PFSK-1 (cell line): Measurements from ENCODE around the gene MAML2.

Experiments used
- FOXP2 ChIP-seq: optimal IDR thresholded peaks from 2 replicates; pipeline ENCODE3; 2011; ENCODE audit warnings: borderline replicate concordance, control low read depth, inconsistent platforms; ENCODE audit not compliant: insufficient read depth; ENCODE audit errors: extremely low read length, extremely low read depth
- POLR2AphosphoS5 ChIP-seq: IDR thresholded peaks from 2 replicates; pipeline ENCODE4 v1.6.1; 2012; ENCODE audit warnings: low read depth, mild to moderate bottlenecking, control low read depth, low read length, moderate library complexity
- SIN3A ChIP-seq: IDR thresholded peaks from 2 replicates; pipeline ENCODE4 v1.6.1; 2012; ENCODE audit warnings: mild to moderate bottlenecking, low read length, moderate library complexity, borderline replicate concordance; ENCODE audit not compliant: insufficient read depth
- TAF1 ChIP-seq: IDR thresholded peaks from 2 replicates; pipeline ENCODE4 v1.6.1; 2012; ENCODE audit warnings: low read length, control low read depth, borderline replicate concordance; ENCODE audit not compliant: insufficient read depth
- TF ChIP-seq, protein P1 (sequence below), 2 experiments: IDR thresholded peaks; 2 replicates each; pipeline versions ENCODE4 v1.6.1 to v1.8.0; 2011 to 2012; ENCODE audit warnings: low read depth in 2 of 2, low read length in 2 of 2, control low read depth in 1 of 2, inconsistent platforms in 1 of 2, mild to moderate bottlenecking in 1 of 2, moderate library complexity in 1 of 2; ENCODE audit not compliant: insufficient read depth in 1 of 2

MAML2 gene

DNA sequence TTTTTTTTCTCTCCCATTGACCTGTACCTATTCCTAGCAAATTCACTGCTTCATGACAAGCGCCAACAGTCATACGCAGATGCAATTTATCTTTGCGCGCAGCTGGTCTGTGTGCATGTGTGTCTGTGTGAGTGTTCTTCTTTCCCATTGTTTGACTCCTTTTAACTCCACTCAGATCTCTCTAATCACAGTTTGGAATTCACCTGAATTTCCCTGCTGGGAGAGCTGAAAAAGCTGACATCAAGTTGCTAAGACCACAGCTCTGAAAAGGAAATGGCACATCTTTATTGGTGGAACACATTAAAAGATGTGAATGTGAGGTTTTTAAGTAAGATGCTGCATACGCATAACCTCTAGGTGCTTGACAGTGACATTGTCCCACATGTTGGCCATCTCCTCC lies 231.7 kb downstream of the MAML2 start:
- TF ChIP-seq, protein P1, sequence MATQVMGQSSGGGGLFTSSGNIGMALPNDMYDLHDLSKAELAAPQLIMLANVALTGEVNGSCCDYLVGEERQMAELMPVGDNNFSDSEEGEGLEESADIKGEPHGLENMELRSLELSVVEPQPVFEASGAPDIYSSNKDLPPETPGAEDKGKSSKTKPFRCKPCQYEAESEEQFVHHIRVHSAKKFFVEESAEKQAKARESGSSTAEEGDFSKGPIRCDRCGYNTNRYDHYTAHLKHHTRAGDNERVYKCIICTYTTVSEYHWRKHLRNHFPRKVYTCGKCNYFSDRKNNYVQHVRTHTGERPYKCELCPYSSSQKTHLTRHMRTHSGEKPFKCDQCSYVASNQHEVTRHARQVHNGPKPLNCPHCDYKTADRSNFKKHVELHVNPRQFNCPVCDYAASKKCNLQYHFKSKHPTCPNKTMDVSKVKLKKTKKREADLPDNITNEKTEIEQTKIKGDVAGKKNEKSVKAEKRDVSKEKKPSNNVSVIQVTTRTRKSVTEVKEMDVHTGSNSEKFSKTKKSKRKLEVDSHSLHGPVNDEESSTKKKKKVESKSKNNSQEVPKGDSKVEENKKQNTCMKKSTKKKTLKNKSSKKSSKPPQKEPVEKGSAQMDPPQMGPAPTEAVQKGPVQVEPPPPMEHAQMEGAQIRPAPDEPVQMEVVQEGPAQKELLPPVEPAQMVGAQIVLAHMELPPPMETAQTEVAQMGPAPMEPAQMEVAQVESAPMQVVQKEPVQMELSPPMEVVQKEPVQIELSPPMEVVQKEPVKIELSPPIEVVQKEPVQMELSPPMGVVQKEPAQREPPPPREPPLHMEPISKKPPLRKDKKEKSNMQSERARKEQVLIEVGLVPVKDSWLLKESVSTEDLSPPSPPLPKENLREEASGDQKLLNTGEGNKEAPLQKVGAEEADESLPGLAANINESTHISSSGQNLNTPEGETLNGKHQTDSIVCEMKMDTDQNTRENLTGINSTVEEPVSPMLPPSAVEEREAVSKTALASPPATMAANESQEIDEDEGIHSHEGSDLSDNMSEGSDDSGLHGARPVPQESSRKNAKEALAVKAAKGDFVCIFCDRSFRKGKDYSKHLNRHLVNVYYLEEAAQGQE (IDR thresholded peaks at IDR 0.05; ENCODE audit: insufficient read depth in 1 of 2, low read depth in 2 of 2, low read length in 2 of 2), result no peak
- TF ChIP-seq FOXP2, result no peak
- TF ChIP-seq TAF1, result no peak
- no peak for TF ChIP-seq SIN3A
- TF ChIP-seq POLR2AphosphoS5, result no peak

DNA sequence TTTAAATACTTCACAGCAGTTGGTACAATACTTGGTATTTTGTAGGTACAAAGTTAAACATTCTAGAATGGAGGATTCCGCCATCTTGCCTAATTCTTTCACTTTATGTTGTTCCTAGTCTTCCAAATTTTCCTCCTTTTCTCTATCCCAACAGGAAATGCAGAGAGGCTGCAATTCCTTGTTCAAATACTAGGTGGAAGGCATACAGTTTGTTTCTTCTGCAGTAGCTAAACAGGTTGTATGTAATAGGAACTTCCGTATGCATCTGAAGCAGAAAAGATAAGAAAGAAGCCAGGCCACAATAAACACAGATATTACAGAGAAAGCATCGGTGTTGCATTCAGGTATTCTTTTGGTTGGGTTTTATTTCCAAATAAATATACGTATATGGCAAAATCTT lies 232.7 kb downstream of the MAML2 start:
- TF ChIP-seq FOXP2 (no peak), TAF1 (no peak), POLR2AphosphoS5 (no peak), SIN3A (no peak)
- TF ChIP-seq, protein P1 (IDR thresholded peaks at IDR 0.05; ENCODE audit: insufficient read depth in 1 of 2, low read depth in 2 of 2, low read length in 2 of 2), result no peak

DNA sequence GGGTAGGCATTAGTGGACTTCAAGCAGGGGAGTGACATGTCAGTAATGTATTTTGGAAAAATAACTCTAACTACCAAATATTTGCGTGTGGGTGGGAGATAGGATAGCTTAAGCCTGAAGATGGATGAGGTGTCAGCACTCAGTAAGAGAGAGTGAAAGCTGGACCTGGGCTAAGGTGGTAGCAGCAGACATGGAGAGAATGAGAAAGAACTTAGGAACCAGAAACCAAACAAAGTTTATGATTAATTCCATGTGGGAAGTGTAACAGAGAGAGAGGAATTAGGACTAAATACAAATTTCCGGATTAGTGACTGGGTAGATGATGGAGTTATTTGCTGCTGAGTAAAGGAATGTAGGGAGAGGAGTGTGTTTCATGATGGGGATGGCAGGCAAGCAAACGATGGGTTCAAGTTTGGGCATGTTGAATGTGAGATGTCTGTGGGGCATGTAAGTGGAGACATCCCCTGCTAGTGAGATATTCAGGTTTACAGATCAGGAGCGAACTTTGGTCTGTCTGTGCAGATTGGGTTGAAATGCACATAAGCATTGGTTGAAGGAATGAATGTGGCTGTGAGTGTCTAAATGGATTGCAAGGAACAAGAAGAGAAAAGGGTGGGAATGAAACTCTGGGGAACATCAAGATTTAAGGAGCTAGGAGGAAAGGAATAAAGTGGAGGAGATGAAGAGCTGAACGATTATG lies 233.5 kb downstream of the MAML2 start:
- TF ChIP-seq, protein P1 (IDR thresholded peaks at IDR 0.05; ENCODE audit: insufficient read depth in 1 of 2, low read depth in 2 of 2, low read length in 2 of 2), result no peak

DNA sequence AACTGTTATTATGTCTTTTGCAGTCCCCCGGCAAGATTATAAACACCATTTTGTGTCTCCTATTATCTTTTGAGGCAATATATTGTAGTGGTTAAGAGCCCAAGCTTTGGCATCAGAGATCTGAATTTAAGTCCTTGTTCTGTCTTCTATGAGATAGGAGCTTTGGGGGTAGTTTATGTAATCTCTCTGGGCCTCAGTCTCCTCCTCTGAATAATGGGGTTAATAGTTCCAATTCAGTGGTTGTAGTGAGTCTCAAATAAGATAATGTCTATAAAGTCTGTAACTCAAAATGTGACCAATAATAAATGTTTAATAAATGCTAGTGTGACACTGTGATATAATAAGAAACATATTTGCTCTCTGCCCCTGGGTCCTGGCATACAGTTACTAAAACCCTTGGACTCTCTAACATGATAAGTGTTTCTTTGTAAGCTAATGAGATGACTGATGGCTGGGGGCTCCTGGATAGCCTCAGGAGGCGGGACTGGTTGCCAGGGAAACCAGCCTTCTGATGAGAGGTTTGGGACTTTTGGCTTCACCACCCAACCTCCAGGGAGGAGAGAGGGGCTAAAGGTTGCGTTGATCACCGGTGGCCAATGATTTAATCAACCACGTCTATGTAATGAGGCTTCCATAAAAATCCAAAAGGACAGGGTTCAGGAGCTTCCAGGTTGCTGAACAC lies 235.7 kb downstream of the MAML2 start:
- TF ChIP-seq SIN3A (no peak), FOXP2 (no peak), POLR2AphosphoS5 (no peak), TAF1 (no peak)
- TF ChIP-seq, protein P1 (IDR thresholded peaks at IDR 0.05; ENCODE audit: insufficient read depth in 1 of 2, low read depth in 2 of 2, low read length in 2 of 2), result no peak
